GM19438 (cell line): ENCODE results near the gene DCAF15.

Experiments used
- ATAC-seq: cut with Tn5 transposase; IDR thresholded peaks from one replicate; pipeline ENCODE4 v1.9.1; 2021; ENCODE audit warnings: low read depth; ENCODE audit not compliant: unreplicated experiment

DCAF15 gene

GRCh38 chr19:13929340-13929739 is 23.0 kb upstream of the DCAF15 start:
- no peak for ATAC-seq

GRCh38 chr19:13929956-13930355 is 22.4 kb upstream of the DCAF15 start:
- ATAC-seq = no peak

DNA sequence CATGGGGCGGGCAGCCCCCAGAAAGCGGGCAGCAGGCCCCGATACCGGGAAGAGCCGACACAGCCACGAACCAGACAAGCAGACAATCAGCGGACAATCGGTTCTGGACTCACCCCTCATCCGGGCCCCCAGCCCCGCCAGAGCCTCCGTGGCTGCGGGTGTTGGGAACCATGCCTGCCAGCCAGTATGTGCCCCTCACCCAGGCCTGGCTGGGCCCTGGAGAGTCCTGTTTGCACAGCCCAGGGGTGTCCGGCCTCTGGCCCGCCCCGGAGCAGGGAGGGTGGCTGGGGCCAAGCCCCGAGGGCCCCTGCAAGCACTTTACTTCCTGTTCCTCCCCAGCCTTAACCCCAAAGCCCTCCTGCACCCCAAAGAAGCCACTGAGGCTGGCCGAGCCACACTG is 21.9 kb upstream of the DCAF15 start:
- no peak for ATAC-seq

GRCh38 chr19:13931391-13932148 is 20.7 kb upstream of the DCAF15 start:
- ATAC-seq = no peak

- no peak for ATAC-seq
Measured at GRCh38 chr19:13932149-13932637, 20.1 kb upstream of the DCAF15 start.

GRCh38 chr19:13932911-13933393 is 19.4 kb upstream of the DCAF15 start:
- no peak for ATAC-seq

GRCh38 chr19:13934785-13935109 is 17.6 kb upstream of the DCAF15 start:
- no peak for ATAC-seq

- no peak for ATAC-seq
Measured at GRCh38 chr19:13935765-13936510, 16.4 kb upstream of the DCAF15 start.

DNA sequence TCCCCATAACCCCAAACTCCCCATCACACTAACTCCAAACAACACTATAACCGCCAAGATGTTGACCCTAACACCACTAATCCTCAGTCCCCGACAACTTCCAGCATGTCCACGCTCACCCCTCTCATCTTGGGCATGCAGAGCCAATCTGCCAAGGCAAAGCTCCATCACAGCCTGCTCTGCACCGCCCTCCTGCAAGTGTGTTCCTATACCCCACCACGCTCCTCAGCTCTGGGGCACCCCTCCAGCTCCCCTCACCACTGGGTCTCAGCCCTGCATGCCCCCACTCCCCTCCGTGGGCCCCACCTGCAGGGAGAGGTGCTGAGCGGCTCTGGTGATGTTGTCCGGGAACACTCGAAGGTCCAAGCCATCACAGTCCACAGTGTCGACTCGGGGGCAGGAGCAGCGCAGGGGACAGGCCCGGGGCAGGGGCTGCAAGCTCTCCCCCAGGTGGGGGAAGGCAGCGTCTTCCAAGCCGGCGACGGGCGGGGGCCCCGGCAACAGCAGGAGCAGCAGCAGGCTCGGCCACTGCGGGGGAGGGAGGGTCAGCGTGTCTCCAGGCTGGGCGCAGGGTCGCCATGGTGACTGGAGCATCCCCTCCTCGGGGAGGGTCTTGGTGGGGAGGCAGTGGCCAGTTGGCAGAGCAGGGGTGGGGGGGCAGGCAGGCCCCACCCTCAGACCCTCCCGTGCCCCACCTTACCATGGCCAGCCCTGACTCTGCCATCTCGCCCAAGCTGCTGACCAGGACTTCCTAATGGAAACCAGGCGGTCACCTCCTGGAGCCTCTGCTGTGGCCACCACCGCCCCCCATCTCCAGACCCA is 14.6 kb upstream of the DCAF15 start:
- no peak for ATAC-seq

DNA sequence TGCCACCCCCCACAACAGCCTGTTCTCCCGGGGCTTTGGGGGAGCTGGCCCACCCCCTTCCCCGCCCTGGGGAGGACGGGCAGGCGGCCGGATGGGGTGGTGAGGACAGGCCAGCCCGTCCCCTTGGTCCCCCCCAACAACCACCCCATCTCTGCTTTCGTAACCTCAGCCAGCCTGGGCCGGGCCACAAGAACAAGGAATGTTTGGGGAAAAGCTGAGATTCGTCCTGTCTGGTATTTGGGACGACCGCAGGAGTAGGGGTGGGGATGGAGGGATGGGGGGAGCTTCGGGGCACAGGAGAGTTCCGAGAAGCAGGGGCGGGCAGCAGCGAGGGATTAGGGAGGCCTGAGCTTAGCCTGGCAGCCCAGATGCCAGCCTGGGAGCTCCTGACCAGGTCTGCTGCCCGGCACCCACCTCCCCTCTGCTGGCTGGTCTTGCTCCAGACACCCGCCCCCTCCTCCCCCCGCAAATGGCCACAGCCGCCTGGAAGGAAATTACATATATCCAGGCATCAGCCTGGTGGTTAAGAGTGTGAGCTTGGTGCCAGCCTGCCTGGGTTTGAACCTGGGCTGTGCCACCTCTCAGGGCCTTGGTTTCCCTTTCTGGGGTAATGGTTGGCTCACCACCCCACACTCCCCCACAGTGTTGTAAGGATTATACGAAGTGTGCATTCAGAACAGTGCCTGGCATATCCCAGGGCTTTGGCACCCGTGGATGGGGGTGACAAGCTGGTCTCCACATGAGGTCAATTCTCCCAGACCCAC is 13.8 kb upstream of the DCAF15 start, which contains the start of gene PODNL1:
Gene PODNL1 (minus strand): TSS at position 117 of the 764 bp plus-strand sequence. CDS start 236 bp downstream, outside the sequence.
- no peak for ATAC-seq

- no peak for ATAC-seq
Measured at GRCh38 chr19:13942023-13942684, 10.2 kb upstream of the DCAF15 start.

DNA sequence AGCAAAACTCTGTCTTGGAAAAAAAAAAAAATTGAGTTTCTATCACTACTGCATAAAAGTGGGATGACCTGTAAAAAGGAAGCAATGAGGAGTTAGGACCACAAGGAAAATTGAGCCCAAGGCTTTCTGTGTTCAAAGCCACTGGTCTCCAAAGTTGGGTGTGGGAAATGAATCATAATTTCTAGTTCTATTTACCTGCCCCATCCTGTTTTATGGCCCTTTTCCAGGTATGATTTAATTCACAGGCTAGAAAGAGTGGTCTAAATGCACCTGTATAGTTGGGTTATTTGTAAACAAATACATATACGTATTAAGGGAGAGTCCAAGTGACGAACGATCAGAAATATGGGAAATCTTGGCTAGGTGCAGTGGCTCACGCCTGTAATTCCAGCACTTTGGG is 5.9 kb upstream of the DCAF15 start:
- no peak for ATAC-seq

DNA sequence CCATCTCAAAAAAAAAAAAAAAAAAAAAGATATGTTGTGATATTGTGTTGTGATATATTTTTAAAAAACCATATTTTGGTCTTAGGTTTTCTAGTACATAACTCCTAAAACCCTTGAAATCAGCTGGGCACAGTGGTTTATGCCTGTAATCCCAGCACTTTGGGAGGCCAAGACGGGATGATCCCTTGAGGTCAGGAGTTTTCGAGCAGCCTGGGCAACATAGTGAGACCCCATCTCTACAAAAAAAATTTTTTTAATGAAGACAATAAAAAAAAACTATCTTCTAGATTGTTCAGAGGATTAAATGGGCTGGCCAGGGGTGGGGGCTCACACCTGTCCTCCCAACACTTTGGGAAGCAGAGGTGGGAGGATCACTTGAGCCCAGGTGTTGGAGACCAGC is 1.3 kb upstream of the DCAF15 start:
- no peak for ATAC-seq

DNA sequence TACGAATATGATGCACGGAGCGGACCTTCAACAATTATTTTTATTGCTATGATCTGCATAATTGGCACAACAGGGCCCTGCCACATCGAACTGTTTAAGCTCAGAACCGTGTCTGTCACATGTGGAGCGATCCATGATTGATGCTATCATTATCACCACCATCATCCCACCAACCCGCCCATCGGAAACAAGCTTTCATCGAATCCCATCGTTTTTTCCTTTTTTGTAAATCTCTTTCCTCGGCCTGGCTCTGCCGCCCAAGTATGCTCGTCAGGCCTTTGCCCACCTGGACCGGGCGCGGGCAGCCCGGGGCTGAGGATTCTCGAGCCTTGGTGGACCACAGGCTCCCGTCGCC is 533 bp upstream of the DCAF15 start:
- ATAC-seq = no peak

DNA sequence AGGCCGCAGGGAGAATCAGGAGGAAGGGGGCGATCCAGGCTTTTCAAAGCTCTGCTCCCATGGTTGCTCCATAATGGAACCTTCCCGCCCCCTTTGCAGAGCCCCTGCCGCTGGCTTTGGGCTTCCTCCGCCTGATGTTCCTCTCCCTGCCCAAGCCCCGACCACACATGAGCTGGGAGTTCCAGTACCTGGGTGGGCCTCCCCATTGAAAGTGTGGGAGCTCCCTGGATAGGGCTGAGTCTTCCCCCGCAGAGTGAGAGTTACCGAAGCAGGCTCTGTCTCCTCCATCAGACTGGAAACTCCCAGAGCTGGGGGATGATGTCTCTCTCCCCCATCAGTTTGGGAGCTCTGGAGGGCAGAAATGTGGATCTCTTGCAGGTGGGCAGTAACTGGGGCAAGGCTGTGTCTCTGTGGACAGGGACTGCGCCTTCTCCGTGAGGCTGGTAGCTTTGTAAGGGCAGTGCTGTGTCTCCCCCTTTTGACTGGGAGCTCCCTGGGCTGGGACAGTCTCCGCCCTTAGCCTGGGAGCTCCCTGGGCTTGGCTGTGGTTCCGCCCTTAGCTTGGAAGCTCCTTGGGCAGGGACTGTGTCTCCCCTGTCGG is 722 bp downstream of the DCAF15 start:
- ATAC-seq = no peak

DNA sequence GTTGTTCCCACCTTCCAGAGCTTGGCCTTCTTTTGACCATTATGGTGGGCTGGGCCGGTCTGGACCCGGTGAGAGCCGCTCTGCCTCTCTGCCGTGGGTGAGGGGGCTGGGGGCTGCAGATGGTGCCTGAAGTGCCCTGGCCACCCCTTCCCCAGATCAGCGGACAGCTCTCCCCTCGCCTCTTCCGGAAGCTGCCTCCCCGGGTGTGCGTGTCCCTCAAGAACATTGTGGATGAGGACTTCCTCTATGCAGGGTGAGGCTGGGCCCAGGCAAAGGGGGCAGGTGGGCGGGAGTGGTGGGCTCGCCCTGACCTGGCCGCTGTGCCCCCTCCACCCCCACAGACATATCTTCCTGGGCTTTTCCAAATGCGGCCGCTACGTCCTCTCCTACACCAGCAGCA is 1.9 kb downstream of the DCAF15 start:
- ATAC-seq = no peak

GRCh38 chr19:13955662-13956364 is 3.5 kb downstream of the DCAF15 start:
- ATAC-seq = no peak

GRCh38 chr19:13956365-13956744 is 4.0 kb downstream of the DCAF15 start:
- ATAC-seq = no peak

DNA sequence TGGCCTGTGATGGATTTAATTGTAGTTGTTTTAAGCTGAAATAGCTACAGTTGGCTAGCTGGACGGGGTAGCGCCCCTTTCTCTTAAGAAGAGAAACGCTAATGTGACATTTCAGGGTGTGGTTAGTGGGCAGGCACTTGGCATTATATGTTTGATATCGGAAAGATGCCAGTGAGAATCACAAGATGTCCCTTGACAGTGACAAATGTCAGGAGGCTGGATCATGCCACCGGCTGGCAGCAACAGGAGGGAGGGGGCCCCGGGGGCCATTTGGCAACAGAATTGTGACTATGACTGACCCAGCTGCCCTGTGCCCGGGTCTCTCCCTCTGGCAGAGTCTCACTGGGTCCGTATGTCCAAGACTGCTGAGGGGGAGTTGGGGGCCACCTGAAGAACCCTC is 4.7 kb downstream of the DCAF15 start:
- ATAC-seq = no peak
